ENCODE data around the gene RBMS1.
"Not testable (repeated sequence)": the region's sequence is repeated elsewhere in the genome, so short reads cannot be mapped to it uniquely, and the experiment has no call there.

Gene RBMS1

GRCh38 chr2:160501370-160501769 lies 7.8 kb upstream of the RBMS1 start:
- DNase-seq: no peak

DNA sequence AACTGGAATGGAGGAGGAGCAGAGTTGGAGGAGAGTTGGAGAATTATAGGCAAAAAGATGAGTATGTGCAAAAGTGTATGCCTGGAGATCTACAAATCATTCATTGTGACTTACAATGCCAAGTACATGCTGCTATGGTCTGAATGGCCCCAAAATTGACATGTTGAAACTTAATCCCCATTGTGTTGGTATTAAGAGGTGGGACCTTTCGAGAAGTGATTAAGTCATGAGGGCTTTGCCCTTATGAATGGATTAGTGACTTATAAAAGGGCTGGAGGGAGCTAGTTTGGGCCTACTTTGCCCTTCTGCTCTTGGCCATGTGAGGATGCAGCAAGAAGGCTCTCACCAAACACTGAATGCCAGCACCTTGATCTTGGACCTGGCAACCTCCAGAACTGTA lies 6.3 kb upstream of the RBMS1 start:
- DNase-seq: no peak

- no peak for DNase-seq
Observed at GRCh38 chr2:160498137-160498536, 4.5 kb upstream of the RBMS1 start.

DNA sequence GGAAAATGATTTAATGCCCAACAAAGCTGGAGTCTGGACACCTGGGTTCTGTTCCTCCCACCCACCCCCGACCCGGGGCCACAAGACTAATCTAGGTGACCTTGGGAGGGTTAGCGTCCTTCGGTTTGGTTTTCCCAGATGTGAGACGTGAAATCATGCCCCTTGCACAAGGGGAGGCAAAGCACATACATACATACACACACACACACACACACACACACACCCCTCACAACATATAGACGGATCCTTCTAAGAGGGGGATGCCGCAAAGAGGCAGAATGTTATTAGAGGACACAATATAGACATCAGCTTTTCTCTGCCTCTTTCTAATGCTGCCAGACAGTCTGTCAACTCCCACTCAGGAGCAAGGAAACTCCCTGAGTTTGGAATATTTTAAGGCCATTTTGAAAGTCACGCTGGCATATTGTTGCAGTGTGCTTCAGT lies 616 bp upstream of the RBMS1 start:
- DNase-seq: no peak

GRCh38 chr2:160492401-160493226 lies 993 bp downstream of the RBMS1 start:
- no peak for DNase-seq

DNA sequence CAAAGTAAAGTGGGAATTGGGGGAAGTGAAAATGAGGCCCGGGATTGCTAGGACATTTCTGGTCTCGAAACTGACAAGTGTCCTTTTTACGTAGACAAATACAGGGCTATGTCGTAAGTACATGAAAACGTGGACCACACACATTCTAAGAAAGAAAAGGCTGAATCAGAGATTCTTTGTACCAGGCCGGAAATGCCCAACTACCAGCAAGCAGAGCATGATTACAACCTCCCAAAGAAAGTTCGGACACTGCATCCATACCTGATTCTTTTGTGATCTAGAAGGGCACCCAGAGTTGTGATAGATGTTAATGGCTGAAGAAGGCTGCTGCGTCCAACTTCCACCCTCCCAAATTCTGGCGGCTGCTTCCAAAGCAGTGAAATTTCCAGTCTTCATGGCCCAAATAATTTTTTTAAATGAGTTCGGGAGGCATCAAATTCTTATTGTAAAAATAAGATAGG lies 1.7 kb downstream of the RBMS1 start:
- DNase-seq: no peak

DNA sequence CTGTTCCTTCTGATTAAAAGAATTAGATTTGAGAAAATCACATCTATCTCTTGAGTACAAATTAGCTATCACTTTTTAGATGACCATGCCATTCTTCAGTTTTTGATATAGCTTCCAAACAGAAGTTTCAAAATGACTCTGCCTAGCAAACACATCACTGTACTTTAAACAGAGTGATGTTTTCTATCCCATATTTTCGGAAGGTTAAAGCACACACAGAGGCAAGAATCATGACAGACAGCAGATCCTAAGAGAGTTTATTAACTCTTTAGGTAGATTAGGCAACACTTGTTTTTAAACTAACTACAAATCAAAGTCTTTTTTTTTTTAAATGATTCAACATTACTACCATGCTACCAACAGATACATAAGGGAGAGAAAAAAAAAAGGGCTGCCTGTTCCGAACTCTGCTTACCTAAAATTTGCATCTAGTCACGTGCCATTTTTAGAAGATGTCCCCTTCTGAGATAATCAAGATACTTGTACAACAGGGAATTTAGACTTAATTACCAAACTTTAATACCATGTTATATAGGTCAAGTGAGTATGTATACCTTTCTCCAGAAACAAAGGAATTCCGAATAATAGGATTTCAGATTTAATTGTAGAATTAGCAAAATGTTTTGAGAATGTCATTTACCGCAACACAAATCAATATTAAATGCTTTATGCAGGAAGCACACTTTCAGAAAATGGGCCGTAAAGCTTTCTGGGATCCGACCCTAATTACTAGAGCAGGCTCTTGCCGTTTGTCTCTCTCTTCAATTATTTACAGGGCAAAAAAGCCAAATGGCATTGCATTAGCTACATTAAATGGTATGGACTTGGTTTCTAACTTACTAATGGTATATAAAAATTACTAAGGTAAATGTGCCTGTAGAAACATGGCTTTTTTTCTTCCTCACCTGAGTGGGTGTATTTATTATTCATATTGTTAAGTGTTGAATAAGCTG lies 2.6 kb downstream of the RBMS1 start:
- DNase-seq: no peak

DNA sequence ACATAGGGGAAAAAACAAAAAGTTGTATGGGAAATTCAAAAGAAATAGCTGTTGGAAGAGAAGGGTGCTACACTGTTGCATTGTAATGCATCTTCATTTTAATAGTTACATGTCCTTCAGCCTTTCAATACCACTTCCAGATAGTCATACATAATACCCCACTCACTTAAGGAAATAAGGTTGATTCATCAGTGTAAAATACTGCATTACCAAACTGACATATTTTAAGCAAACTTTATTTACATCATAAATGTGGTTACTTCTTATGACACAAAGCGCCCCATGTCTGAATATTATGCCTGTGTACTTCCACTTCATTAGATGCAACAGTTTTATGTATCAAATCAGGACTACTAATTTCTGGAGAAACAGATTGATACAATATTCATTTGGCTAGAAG lies 4.5 kb downstream of the RBMS1 start:
- no peak for DNase-seq

DNA sequence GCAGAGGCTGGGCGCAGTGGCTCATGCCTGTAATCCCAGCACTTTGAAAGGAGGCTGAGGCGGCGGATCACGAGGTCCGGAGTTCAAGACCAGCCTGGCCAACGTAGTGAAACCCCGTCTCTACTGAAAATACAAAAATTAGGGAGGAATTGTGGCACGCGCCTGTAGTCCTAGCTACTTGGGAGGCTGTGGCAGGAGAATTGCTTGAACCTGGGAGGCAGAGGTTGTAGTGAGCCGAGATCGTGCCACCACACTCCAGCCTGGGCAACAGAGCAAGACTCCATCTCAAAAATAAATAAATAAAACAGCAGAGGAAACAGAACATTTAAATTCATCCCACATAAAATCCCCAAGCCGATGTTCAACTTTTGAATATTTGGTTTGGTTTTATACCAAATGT lies 5.3 kb downstream of the RBMS1 start:
- DNase-seq: not testable (repeated sequence)

GRCh38 chr2:160486341-160486740 lies 7.3 kb downstream of the RBMS1 start:
- no peak for DNase-seq

DNA sequence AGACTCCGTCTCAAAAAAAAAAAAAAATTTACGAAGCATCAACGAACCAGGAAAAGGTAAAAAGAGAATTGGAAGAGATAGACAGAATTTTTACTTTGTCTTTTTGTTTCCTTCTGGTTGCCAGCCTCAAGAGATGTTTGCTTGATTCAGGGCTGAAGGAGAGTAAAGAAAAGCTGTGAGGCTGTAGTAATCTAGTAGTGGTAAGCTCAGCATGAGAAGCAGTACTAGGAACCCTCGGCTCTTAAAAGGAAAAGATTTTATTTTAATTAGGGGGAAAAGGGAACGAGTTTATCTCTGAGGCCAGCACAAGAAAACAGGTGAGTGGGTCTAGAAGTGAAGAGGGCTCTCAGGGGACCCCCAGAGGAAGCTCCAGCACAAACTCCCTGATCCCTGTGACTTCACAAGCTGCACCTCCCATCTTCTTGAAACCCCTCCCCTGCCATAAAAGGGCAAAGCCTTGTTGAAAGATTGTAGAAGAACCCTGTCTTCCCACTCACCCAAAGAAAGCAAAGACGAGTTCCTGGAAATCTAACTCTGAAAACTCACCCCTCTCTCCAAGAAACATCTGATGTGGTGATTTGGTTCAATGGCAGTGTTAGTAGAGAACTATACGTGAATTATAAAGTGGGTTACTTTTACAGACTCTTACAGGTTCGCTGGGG lies 8.6 kb downstream of the RBMS1 start:
- DNase-seq: no peak

- DNase-seq: no peak
Observed at GRCh38 chr2:160482673-160483072, 10.9 kb downstream of the RBMS1 start.

GRCh38 chr2:160479269-160479668 lies 14.3 kb downstream of the RBMS1 start:
- no peak for DNase-seq

- DNase-seq: no peak
Observed at GRCh38 chr2:160478660-160479059, 14.9 kb downstream of the RBMS1 start.

DNA sequence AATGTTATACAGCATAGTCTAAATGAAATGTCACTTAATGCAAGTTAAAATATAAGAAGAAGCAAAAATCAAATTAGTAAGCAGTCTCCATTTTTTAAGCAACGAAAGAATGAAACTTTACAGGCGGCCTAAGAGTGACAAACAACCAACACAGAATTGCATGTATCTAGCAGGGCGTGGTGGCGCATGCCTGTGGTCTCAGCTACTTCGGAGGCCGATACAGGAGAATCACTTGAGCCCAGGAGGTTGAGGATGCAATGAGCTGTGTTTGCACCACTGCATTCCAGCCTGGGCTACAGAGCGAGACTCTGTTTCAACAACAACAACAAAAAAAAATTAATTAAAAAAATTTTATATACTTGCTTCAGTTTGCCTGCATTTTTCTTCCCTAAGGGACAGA lies 16.6 kb downstream of the RBMS1 start:
- no peak for DNase-seq

DNA sequence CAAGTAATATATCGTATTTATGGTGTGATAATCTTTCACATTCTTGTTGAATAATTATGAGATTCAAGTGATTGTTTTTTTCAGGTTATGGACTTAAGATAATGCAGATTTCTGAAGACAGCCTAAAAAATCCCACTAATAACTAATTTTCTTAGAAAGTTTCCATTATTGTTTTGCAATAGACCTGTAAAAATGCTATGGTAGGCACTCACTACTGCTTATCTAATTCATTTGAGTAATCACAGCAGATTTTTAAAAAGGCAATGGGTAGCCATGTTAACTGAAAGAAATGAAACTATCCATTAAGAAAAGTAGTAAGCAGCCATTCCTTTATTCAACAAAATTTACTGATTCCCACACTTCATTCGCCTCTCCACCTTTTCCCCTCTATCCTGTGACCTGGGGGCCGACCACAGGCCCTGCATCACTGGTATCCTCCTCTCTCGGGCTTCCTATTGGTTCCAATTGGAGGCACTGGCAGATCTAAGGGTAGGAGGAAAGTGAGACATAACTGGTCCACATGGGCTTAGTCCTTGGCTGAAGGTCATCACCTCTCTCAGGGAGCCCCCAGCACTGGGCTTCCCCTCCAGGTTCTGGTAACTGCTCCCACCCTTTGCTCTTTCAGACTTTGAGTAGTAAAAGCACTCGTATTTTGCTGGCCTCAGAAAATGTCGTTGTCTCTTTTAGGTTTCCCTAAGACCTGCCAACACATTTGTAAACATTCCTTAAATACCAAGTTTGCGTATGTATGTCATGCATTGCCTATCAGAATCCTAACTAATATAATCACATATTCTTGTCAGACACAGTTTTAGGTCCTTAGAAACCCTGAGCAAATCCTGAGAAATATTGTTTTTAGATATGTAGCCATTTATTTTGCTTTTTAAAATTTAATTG lies 18.5 kb downstream of the RBMS1 start:
- no peak for DNase-seq

DNA sequence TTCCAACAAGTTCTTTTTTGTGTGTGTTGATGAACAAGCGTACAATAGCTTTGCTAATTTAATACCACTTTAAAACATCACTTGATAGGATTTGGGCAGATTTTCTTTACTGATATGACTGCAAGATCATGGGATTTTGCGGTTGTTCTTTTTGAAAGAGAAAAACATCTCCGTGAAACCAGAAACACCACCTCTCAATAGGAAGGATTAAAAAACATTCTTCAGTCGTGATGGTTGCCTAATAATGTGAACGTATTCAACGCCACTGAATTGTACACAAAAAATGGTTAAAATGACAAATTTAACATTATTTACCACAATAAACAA lies 19.3 kb downstream of the RBMS1 start:
- DNase-seq: no peak

GRCh38 chr2:160473468-160474318 lies 19.9 kb downstream of the RBMS1 start:
- DNase-seq: no peak

DNA sequence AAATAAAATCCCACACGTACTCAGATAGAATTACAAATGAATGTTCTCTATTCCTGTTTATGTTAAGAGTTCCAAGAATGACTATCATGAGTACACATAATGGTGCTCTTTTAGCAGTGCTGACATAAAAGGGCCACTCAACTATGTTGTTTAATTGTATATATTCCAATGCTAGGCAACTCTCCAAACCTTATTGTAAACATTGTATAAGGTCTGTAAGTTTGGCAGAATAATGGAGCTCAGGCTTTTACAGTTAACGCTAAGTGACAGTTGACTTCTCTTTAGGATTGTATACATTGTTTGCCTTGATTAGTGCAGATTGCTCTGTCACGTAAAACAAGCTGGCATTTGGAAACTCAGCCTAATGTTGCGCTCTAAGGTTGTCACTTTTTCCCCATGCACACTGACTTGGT lies 20.8 kb downstream of the RBMS1 start:
- no peak for DNase-seq

GRCh38 chr2:160471950-160472349 lies 21.7 kb downstream of the RBMS1 start:
- DNase-seq: no peak

DNA sequence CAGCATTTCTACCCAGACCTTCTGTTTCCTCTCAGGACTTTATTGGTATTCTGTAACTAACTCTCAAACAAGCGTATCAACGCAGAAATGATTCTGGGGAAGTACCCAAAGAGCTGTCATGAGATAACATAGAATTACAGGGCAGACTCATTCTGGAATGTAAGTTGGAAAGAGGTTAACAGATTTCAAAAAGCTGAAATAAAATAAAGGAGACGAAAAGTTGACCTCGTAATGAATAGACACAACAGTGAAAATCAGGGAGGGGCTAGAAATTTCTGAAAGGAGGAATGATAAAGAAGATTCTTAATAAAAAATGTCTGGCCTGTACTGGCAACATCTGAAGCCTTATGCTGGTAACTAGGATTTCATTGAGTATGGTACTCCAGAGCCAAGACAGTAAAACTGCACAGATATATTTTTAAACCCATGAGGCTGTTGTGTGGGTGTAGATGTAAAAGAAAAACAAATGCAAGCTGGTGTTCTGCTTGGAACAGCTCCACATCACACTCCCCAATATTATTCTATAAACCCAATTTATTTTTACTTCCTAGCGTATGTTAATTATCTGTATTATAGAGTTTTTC lies 23.9 kb downstream of the RBMS1 start:
- no peak for DNase-seq

Data from SHP77 treated with DMSO at 0.1 percent for 48 hours (cell line).